GM12878 (cell line): ENCODE measurements around the gene ANKS1A. TPM values are rescaled to one million over a fixed set of nuclear protein-coding genes. Genes with fewer than 3 reads are reported as not detected.

ENCODE experiments used
- ATAC-seq: fragments of 200-7000 bp; cut with Tn5 transposase; 3 replicates; pipeline ENCODE4 v1.9.1; 2020; ENCODE audit warnings: mild to moderate bottlenecking, moderate library complexity
- BruUV-seq: library from RNA; stranded (reverse); fragments of 400-500 nt; replicated peaks from 2 replicates; lab custom pipeline; 2021; lab: Mats Ljungman, UMichigan
- CTCF ChIA-PET: fragments of 300-600 bp; sonication (Branson Sonifier 250); formaldehyde crosslinking; extraction: SDS; loops from one replicate; lab custom pipeline; 2021; ENCODE audit warnings: inconsistent platforms; lab: Yijun Ruan, JAX
- POLR2A ChIA-PET: fragments of 350-600 bp; formaldehyde crosslinking; extraction: SDS; loops from one replicate; lab custom pipeline; 2021; ENCODE audit warnings: inconsistent platforms; lab: Charles Lee
- RAD21 ChIA-PET: fragments of 300-600 bp; sonication (Branson Sonifier 250); formaldehyde crosslinking; loops from one replicate; lab custom pipeline; 2023; ENCODE audit warnings: antibody characterized with exemption; ENCODE audit not compliant: unreplicated experiment; lab: Charles Lee
- SMC1A ChIA-PET: fragments of 300-600 bp; sonication (Branson Sonifier 250); formaldehyde crosslinking; loops from one replicate; lab custom pipeline; 2023; ENCODE audit not compliant: unreplicated experiment, uncharacterized antibody; lab: Charles Lee
- DNase-seq: peaks from one replicate; pipeline ENCODE4 v3.0.0-alpha.2; 2011; ENCODE audit warnings: low read depth, low spot score
- FAIRE-seq: peaks from 3 replicates; lab custom pipeline; 2011; peaks lifted over from hg19 to GRCh38; lab: Jason Lieb, UNC
- H2AFZ ChIP-seq: 2 replicates; pipeline ENCODE4 v1.6.0; 2011; ENCODE audit warnings: low read depth, low read length, control low read depth; ENCODE audit not compliant: control insufficient read depth
- H3K27ac ChIP-seq: 2 replicates; pipeline ENCODE4 v1.5.1; 2011; ENCODE audit warnings: control low read depth; ENCODE audit not compliant: control insufficient read depth, insufficient read depth
- H3K27me3 ChIP-seq, 2 experiments: replicated peaks in 1 of 2; 2 replicates each; pipeline versions ENCODE4 v1.6.0 to v1.6.1; 2011; ENCODE audit warnings: low read length in 1 of 2; ENCODE audit not compliant: control insufficient read depth in 2 of 2, insufficient read depth in 2 of 2
- H3K36me3 ChIP-seq, 2 experiments: 2 replicates each; pipeline ENCODE4 v1.5.1; 2011; ENCODE audit warnings: low read length in 1 of 2; ENCODE audit not compliant: control insufficient read depth in 2 of 2, insufficient read depth in 2 of 2
- H3K4me1 ChIP-seq: 2 replicates; pipeline ENCODE4 v1.6.1; 2011; ENCODE audit warnings: mild to moderate bottlenecking, low read length, moderate library complexity, mixed read lengths; ENCODE audit not compliant: control insufficient read depth, insufficient read depth
- H3K4me2 ChIP-seq: 2 replicates; pipeline ENCODE4 v1.6.0; 2011; ENCODE audit warnings: control low read depth; ENCODE audit not compliant: control insufficient read depth, insufficient read depth
- H3K4me3 ChIP-seq: fragments of 200-600 bp; sonication (generic); 2 replicates; pipeline ENCODE4 v1.5.1; 2016
- H3K79me2 ChIP-seq: 2 replicates; pipeline ENCODE4 v1.6.0; 2011; ENCODE audit warnings: low read length; ENCODE audit not compliant: control insufficient read depth, insufficient read depth
- H3K9ac ChIP-seq: 2 replicates; pipeline ENCODE4 v1.8.0; 2011; ENCODE audit warnings: low read length, control low read depth, mixed read lengths; ENCODE audit not compliant: control insufficient read depth, insufficient read depth
- H3K9me3 ChIP-seq: replicated peaks from 3 replicates; pipeline ENCODE4 v1.5.1; 2011; ENCODE audit warnings: mild to moderate bottlenecking, low read length; ENCODE audit not compliant: control insufficient read depth, insufficient read depth
- H4K20me1 ChIP-seq: 2 replicates; pipeline ENCODE4 v1.6.0; 2011; ENCODE audit not compliant: control insufficient read depth, insufficient read depth
- CEBPZ ChIP-seq: fragments of 150-350 bp; IDR thresholded peaks from 2 replicates; pipeline ENCODE4 v1.6.1; 2016; ENCODE audit warnings: low read depth, low read length
- EED ChIP-seq: sonication (generic); IDR thresholded peaks from 2 replicates; pipeline ENCODE4 v1.6.1; 2016; ENCODE audit warnings: antibody characterized with exemption, low read depth
- HDAC6 ChIP-seq: fragments of 200-600 bp; sonication (generic); IDR thresholded peaks from one replicate; pipeline ENCODE4 v1.8.0; 2017; ENCODE audit warnings: antibody characterized with exemption; ENCODE audit not compliant: unreplicated experiment
- IKZF1 ChIP-seq: fragments of 450-650 bp; conservative IDR thresholded peaks from 2 replicates; pipeline ENCODE4 v1.6.1; 2017; ENCODE audit warnings: antibody characterized with exemption, mild to moderate bottlenecking
- IRF3 ChIP-seq: fragments of 450-650 bp; IDR thresholded peaks from 2 replicates; pipeline ENCODE4 v1.6.1; 2014; ENCODE audit warnings: mild to moderate bottlenecking
- KDM1A ChIP-seq: fragments of 200-600 bp; sonication (generic); IDR thresholded peaks from 2 replicates; pipeline ENCODE4 v1.6.1; 2016; ENCODE audit warnings: borderline replicate concordance
- NR2C2 ChIP-seq: IDR thresholded peaks from 2 replicates; pipeline ENCODE4 v1.6.1; 2011; ENCODE audit warnings: borderline replicate concordance, low read depth; ENCODE audit not compliant: control insufficient read depth, insufficient read length
- POLR2AphosphoS2 ChIP-seq: IDR thresholded peaks from 2 replicates; pipeline ENCODE4 v1.6.1; 2011; ENCODE audit warnings: low read depth, mild to moderate bottlenecking, low read length, improper control_type of control experiment, moderate library complexity
- RAD21 ChIP-seq: IDR thresholded peaks from 2 replicates; pipeline ENCODE4 v1.6.1; 2011; ENCODE audit warnings: mild to moderate bottlenecking, low read depth, low read length, moderate library complexity; ENCODE audit not compliant: insufficient read depth
- RB1 ChIP-seq: fragments of 450-650 bp; formaldehyde crosslinking; IDR thresholded peaks from 2 replicates; pipeline ENCODE4 v1.6.1; 2017; ENCODE audit warnings: mild to moderate bottlenecking, borderline replicate concordance
- RBBP5 ChIP-seq: fragments of 200-600 bp; sonication (generic); conservative IDR thresholded peaks from 2 replicates; pipeline ENCODE4 v1.6.1; 2016
- RELA ChIP-seq: fragments of 450-650 bp; IDR thresholded peaks from 2 replicates; pipeline ENCODE4 v1.8.0; 2014; ENCODE audit warnings: borderline replicate concordance; ENCODE audit not compliant: partially characterized antibody
- RELB ChIP-seq: fragments of 450-650 bp; IDR thresholded peaks from 2 replicates; pipeline ENCODE4 v1.6.1; 2017; ENCODE audit warnings: low read depth, mild to moderate bottlenecking, moderate library complexity
- SMAD5 ChIP-seq: IDR thresholded peaks from 2 replicates; pipeline ENCODE4 v1.6.1; 2016; ENCODE audit warnings: antibody characterized with exemption, low read depth
- ZBED1 ChIP-seq: IDR thresholded peaks from 2 replicates; pipeline ENCODE4 v1.6.1; 2016; ENCODE audit warnings: borderline replicate concordance
- ZNF24 ChIP-seq: fragments of 450-650 bp; IDR thresholded peaks from 2 replicates; pipeline ENCODE4 v1.6.1; 2017; ENCODE audit warnings: antibody characterized with exemption, mild to moderate bottlenecking
- WGBS: methylation state at CpG from one replicate; pipeline ENCODE4 v1.1.6; 2016; ENCODE audit warnings: low lambda C conversion rate; ENCODE audit not compliant: insufficient replicate concordance, insufficient coverage; ENCODE audit errors: missing lambda C conversion rate; 5-methylcytosine and 5-hydroxymethylcytosine counted together
- in situ Hi-C: fragments of 300-500 bp; cut with MboI; formaldehyde crosslinking; loops from 9 replicates; pipeline ENCODE4 v1.14.3; 2018; ENCODE audit warnings: mixed read lengths
- intact Hi-C: fragments of 100-400 bp; cut with micrococcal nuclease; formaldehyde crosslinking; loops from one replicate; pipeline ENCODE4 v1.14.2; 2022; ENCODE audit not compliant: unreplicated experiment
- polyA plus RNA-seq, 11 experiments: library from polyadenylated mRNA; depleted of rRNA in 4 of 11; unstranded in 6 of 11; stranded (reverse) in 5 of 11; fragments of >200 nt; fragmentation: Nextera tagmentation in 4 of 11; fragmentation: Illumina TruSeq in 1 of 11; extraction: Ambion mirVana in 4 of 11; extraction: Trizol in 1 of 11; gene quantifications; 1 replicate in 1 of 11; 2 replicates in 10 of 11; pipeline versions ENCODE4 v1.2.1 to v1.2.3, GENCODE V29; 2011 to 2016; ENCODE audit warnings: inconsistent platforms in 2 of 11, missing spikeins in 2 of 11, low read depth in 1 of 11
- total RNA-seq, 4 experiments: library from RNA; depleted of rRNA in 3 of 4; stranded (reverse); fragments of >200 nt in 3 of 4; fragmentation: Illumina TruSeq in 1 of 4; extraction: Trizol in 1 of 4; gene quantifications; 2 replicates each; pipeline versions ENCODE4 v1.2.1 to v1.2.3, GENCODE V29; 2013 to 2021
- TF ChIP-seq, protein P1 (sequence below): fragments of 450-650 bp; IDR thresholded peaks from 2 replicates; pipeline ENCODE4 v1.6.1; 2016; ENCODE audit warnings: mild to moderate bottlenecking

The ANKS1A gene
- total and polyA plus RNA-seq, 10 of the 15 experiments (the other 5 are each of a cell fraction or from before 2014, with no cell fraction given): 0.60 to 7.0 (median 3.0) TPM

DNA sequence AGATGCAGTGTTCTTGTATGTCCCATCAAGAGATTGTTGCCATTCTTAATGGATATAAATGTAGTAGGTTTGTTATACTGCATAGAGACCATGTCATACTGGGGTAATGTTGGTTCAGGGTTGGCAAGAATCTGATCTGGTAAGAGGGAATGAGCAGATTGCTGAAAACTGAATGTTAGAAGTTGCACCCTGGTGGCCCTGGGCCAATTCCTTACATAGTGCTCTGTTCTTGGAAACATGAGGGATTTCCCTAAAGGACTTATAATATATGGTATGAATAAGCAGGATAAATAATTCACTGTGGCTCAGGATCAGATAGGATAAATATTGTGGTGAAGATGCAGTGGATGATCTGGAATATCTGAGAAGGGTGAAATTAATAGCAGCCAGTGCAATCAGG is 70.2 kb downstream of the ANKS1A start (continued):
- TF ChIP-seq IRF3: no peak

GRCh38 chr6:34961082-34961481 is 72.0 kb downstream of the ANKS1A start:
- Histone ChIP-seq H3K36me3 (no peaks in the 10 kb centered on the region), H3K27ac (no peak overlapping the region), H4K20me1 (no peaks in the 10 kb centered on the region), H3K9me3 (no peaks in the 10 kb centered on the region), H3K4me2 (no peak overlapping the region), H3K9ac (no peak overlapping the region), H3K27me3 (no peaks in the 10 kb centered on the region), H3K79me2 (no peaks in the 10 kb centered on the region), H3K4me3 (no peak overlapping the region), H3K4me1 (no peaks in the 10 kb centered on the region), H2AFZ (no peak overlapping the region)
- 90% methylated on average over 2 of the region's 2 CpGs for WGBS
- DNase-seq (no peak), FAIRE-seq (no peak), ATAC-seq (no peak)
- ChIA-PET POLR2A (interaction anchor here (1.1 kb wide), 1 partner anchor 438 kb away, joined by 3 read pairs; no protein-coding TSS in a partner anchor), SMC1A (interaction anchor here (1.0 to 2.9 kb wide), 4 partner anchors 9 to 18 kb away, joined by 3 to 7 read pairs (median 4); no protein-coding TSS in a partner anchor), CTCF (interaction anchor here (0.6 to 1.2 kb wide), 3 partner anchors 12 to 797 kb away, joined by 3 to 4 read pairs (median 4); no protein-coding TSS in a partner anchor), RAD21 (no interaction called here)
- in situ Hi-C loops (no loop called here), intact Hi-C loops (no loop called here)
- BruUV-seq: no TSS peak
- TF ChIP-seq CEBPZ (no peak), EED (no peak), HDAC6 (no peak), SMAD5 (no peak), RBBP5 (no peak), RB1 (no peak), ZNF24 (no peak), KDM1A (no peak), POLR2AphosphoS2 (no peak), ZBED1 (no peak), RELB (no peak), IKZF1 (no peak), RAD21 (no peak), NR2C2 (no peak), RELA (no peak)
- TF ChIP-seq, protein P1, sequence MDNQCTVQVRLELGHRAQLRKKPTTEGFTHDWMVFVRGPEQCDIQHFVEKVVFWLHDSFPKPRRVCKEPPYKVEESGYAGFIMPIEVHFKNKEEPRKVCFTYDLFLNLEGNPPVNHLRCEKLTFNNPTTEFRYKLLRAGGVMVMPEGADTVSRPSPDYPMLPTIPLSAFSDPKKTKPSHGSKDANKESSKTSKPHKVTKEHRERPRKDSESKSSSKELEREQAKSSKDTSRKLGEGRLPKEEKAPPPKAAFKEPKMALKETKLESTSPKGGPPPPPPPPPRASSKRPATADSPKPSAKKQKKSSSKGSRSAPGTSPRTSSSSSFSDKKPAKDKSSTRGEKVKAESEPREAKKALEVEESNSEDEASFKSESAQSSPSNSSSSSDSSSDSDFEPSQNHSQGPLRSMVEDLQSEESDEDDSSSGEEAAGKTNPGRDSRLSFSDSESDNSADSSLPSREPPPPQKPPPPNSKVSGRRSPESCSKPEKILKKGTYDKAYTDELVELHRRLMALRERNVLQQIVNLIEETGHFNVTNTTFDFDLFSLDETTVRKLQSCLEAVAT: no peak
